Measurements from ENCODE around the gene CIITA.

CIITA gene

DNA sequence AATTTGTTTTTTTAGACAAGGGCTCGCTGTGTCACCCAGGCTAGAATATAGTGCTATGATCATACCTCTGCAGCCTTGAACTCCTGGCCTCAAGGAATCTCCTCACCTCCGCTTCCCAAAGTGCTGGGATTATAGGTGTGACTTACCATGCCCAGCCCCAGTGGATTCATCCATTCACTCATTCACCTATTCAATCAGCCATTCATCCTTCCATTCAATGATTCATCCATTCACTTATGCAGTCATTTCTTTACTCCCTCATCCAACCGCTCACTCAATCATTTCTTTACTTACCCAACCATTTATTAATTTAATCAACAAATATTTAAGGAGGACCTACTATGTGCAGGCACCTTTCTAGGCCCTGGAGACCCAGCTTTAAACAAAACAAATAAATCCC lies 39.5 kb downstream of the CIITA start:
- DNase-seq (ENCODE audit: low spot score): no peak
- TF ChIP-seq, protein P1, sequence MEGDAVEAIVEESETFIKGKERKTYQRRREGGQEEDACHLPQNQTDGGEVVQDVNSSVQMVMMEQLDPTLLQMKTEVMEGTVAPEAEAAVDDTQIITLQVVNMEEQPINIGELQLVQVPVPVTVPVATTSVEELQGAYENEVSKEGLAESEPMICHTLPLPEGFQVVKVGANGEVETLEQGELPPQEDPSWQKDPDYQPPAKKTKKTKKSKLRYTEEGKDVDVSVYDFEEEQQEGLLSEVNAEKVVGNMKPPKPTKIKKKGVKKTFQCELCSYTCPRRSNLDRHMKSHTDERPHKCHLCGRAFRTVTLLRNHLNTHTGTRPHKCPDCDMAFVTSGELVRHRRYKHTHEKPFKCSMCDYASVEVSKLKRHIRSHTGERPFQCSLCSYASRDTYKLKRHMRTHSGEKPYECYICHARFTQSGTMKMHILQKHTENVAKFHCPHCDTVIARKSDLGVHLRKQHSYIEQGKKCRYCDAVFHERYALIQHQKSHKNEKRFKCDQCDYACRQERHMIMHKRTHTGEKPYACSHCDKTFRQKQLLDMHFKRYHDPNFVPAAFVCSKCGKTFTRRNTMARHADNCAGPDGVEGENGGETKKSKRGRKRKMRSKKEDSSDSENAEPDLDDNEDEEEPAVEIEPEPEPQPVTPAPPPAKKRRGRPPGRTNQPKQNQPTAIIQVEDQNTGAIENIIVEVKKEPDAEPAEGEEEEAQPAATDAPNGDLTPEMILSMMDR (IDR thresholded peaks at IDR 0.05; ENCODE audit: extremely low read depth, missing control alignments): no peak

DNA sequence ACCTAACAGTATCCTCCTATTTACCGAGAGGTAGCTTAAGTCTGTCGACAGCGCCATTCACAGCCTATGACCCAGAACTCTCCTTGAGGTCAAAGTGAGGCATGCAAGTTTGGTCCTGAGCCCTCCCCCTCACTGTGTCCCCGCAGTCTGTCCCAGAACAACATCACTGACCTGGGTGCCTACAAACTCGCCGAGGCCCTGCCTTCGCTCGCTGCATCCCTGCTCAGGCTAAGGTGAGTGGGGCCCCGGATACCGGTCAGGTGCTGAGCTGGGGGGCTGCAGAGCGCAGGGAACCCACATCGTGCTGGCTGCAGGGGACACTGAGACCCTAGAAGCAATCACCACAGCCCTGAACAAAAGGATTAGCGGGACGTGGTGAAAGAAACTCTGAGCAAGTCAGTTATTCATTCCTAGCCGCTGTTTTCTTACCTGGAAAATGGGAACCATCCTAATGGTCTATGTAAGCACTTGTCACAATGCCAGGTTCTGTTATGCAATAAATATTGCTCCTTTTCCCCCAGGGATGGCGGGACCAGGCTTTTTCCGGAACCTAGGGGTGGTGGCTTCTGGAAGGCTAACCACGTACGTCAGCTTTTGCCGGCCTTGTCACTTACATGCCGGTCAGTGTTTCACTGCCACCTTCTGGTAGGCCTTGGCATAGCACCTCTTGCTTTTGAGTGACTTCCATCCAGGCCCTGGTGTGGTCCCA lies 41.4 kb downstream of the CIITA start:
- TF ChIP-seq, protein P1 (IDR thresholded peaks at IDR 0.05; ENCODE audit: extremely low read depth, missing control alignments): peak; percentile 93
- peak; percentile 77 for DNase-seq (ENCODE audit: low spot score)

DNA sequence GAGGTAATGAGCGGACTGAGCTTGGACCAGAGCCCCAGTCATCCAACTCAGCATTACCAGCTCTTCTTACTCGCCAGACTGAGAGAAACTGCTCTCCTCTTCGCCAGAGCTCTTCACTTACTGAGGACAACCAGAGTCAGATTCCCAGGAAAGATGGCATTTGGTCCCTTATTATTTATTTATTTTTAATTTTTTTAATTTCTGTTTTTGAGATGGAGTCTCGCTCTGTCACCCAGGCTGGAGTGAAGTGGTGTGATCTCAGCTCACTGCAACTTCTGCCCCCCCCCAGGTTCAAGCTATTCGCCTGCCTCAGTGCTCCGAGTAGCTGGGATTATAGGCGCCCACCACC lies 42.0 kb downstream of the CIITA start:
- TF ChIP-seq, protein P1 (IDR thresholded peaks at IDR 0.05; ENCODE audit: extremely low read depth, missing control alignments): no peak
- DNase-seq (ENCODE audit: low spot score): no peak

DNA sequence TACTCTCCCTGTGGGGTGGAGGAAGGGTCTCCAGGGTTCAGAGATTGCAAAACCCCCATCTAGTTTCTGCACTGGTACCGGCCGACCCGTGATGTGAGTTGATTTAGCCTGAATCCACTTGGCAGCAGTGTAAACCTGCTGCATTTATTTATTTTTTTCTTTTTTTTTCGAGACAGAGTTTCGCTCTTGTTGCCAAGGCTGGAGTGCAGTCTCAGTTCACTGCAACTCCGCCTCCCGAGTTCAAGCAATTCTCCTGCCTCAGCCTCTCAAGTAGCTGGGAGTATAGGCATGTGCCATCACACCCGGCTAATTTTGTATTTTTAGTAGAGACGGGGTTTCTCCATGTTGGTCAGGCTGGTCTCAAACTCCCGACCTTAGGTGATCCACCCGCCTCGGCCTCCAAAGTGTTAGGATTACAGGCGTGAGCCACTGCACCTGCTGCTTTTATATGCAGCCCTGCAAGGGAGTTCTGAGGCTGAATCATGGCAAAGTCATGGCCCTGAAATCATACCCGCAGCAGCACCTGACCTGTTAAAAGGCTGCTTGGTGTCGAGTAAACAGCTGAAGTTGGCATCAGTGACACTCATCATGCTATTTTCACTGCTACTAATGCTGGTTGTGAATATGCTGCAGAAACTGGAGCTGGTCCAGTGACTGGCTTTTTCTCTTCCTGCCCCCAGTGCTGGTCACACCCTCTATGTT lies 43.9 kb downstream of the CIITA start:
- TF ChIP-seq, protein P1 (IDR thresholded peaks at IDR 0.05; ENCODE audit: extremely low read depth, missing control alignments): no peak
- DNase-seq (ENCODE audit: low spot score): no peak

DNA sequence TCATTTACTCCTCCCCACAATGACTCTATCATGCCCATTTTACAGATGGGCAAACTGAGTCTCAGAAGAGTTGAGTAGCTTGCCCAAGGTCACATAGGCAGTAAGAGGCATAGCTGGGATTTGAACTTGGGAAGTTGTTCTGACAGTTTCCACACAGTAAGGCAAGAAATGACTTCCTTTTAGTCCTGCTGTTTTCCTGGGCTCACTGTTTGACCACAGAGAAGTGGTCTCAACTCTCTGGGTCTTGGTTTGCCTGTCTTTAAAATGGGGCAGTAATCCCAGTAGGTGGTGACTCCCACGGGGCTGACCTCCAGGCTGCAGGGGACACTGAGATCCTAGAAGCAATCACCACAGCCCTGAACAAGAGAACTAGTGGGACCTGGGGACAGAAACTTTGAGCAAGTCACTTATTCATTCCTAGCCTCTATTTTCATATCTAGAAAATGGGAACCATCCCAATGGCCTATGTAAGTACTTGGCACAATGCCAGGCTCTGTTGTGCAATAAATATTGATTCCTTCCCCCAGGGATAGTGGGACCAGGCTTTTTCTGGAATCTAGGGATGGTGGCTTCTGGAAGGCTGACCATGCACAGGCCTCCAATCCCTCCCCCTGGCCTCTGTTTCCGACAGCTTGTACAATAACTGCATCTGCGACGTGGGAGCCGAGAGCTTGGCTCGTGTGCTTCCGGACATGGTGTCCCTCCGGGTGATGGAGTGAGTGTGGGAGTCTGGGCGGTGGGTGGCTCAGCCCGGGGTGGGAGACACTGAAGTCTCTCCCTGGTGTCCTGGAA lies 44.7 kb downstream of the CIITA start:
- DNase-seq (ENCODE audit: low spot score): no peak
- TF ChIP-seq, protein P1 (IDR thresholded peaks at IDR 0.05; ENCODE audit: extremely low read depth, missing control alignments): no peak

DNA sequence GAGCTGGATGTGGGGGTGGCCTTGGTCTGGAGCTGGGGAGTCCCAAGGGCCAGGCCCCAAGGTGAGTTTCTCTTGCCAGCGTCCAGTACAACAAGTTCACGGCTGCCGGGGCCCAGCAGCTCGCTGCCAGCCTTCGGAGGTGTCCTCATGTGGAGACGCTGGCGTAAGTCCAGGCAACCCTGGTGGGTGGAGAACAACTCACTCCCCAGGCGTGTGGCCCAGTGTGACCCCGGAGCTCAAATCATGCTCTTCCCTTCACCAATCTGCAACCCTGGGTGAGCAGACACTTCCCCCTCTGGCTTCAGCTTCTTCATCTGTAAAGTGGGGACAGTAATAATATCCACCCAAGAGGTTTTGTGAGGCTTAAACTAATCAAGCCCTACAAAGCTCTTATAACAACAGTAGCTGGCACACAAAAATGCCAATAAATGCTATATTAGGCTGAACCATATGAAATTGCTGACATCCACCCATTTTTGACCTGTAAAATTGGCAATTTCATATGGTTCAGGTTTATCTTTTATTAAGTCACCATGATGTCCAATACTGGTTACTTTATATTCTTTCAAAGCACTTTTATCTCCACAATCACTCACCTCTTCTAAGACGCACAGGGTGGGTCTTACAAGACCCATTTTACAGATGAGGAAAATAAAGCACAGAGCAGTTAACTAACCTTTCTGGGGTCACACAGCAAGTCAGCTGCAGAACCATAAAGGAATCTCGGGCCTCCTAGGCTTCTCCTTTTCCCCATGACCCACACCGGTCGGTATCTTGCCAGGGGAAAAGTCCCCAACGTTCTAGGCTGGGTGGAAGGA lies 45.5 kb downstream of the CIITA start:
- no peak for DNase-seq (ENCODE audit: low spot score)
- TF ChIP-seq, protein P1 (IDR thresholded peaks at IDR 0.05; ENCODE audit: extremely low read depth, missing control alignments): no peak
